Neutrophil (primary cell): ENCODE results near the gene CACNG6.

Experiments
- H3K27ac ChIP-seq: fragments of 200-600 bp; sonication (generic); 2 replicates; pipeline ENCODE4 v1.5.1; 2016; ENCODE audit warnings: mild to moderate bottlenecking, moderate library complexity
- H3K27me3 ChIP-seq: fragments of 200-600 bp; sonication (generic); 2 replicates; pipeline ENCODE4 v1.6.0; 2016; ENCODE audit warnings: mild to moderate bottlenecking
- H3K36me3 ChIP-seq: fragments of 200-600 bp; sonication (generic); 2 replicates; pipeline ENCODE4 v1.5.1; 2017
- H3K4me1 ChIP-seq, 2 experiments: fragments of 200-600 bp in 1 of 2; sonication (generic) in 1 of 2; 1 replicate in 1 of 2; 2 replicates in 1 of 2; pipeline versions ENCODE4 v1.5.1 to v1.6.1; 2013 to 2016; ENCODE audit warnings: low read depth in 1 of 2, low read length in 1 of 2, mild to moderate bottlenecking in 1 of 2, moderate library complexity in 1 of 2; ENCODE audit not compliant: control insufficient read depth in 1 of 2, insufficient read depth in 1 of 2
- H3K4me3 ChIP-seq, 2 experiments: fragments of 200-600 bp in 1 of 2; sonication (generic) in 1 of 2; 1 replicate in 1 of 2; 2 replicates in 1 of 2; pipeline ENCODE4 v1.5.1; 2013 to 2016; ENCODE audit warnings: low read depth in 1 of 2, low read length in 1 of 2, mild to moderate bottlenecking in 1 of 2, moderate library complexity in 1 of 2
- H3K9me3 ChIP-seq: fragments of 200-600 bp; sonication (generic); 2 replicates; pipeline ENCODE4 v1.5.1; 2016
- CTCF ChIP-seq: fragments of 200-600 bp; sonication (generic); IDR thresholded peaks from 2 replicates; pipeline ENCODE4 v1.5.1; 2016; ENCODE audit warnings: antibody characterized with exemption

Gene CACNG6

DNA sequence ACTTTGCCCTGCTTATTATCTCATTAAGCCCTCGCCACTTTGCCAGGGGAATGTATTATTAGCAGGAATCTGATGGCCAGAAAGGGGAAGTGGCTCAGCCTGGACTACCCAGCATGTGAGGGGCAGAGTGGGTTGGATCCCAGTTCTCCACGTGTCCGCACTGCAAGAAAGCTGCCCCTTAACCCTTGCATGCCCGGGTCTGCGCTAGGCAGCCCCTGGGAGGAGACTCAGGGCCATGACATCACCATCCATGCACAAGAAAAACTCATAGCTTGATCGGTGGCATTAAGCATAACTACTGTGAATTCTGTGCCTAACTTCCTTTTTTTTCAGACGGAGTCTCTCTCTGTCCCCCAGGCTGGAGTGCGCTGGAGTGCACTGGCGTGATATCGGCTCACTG, 19.8 kb upstream of the CACNG6 start:
- no peak for TF ChIP-seq CTCF
- H3K27ac ChIP-seq: peak overlapping the region; percentile 31
- no peaks in the 10 kb centered on the region for H3K36me3 ChIP-seq
- H3K4me1 ChIP-seq: peaks cover 3 to 8% of the 10 kb centered on the region in 2 experiments
- H3K4me3 ChIP-seq: peak overlapping the region in 1 of 2 experiments; percentile 15
- H3K9me3 ChIP-seq: no peaks in the 10 kb centered on the region
- H3K27me3 ChIP-seq: peaks cover 75% of the 10 kb centered on the region

- H3K27ac ChIP-seq: no peak overlapping the region
- no peak for TF ChIP-seq CTCF
- peak overlapping the region in 1 of 2 experiments; percentile 51 for H3K4me3 ChIP-seq
- H3K27me3 ChIP-seq: peaks cover 99% of the 10 kb centered on the region
- H3K4me1 ChIP-seq: peaks cover 11 to 29% of the 10 kb centered on the region in 2 experiments
- H3K36me3 ChIP-seq: no peaks in the 10 kb centered on the region
- H3K9me3 ChIP-seq: no peaks in the 10 kb centered on the region
Observed at GRCh38 chr19:53977429-53977990, 13.9 kb upstream of the CACNG6 start.

DNA sequence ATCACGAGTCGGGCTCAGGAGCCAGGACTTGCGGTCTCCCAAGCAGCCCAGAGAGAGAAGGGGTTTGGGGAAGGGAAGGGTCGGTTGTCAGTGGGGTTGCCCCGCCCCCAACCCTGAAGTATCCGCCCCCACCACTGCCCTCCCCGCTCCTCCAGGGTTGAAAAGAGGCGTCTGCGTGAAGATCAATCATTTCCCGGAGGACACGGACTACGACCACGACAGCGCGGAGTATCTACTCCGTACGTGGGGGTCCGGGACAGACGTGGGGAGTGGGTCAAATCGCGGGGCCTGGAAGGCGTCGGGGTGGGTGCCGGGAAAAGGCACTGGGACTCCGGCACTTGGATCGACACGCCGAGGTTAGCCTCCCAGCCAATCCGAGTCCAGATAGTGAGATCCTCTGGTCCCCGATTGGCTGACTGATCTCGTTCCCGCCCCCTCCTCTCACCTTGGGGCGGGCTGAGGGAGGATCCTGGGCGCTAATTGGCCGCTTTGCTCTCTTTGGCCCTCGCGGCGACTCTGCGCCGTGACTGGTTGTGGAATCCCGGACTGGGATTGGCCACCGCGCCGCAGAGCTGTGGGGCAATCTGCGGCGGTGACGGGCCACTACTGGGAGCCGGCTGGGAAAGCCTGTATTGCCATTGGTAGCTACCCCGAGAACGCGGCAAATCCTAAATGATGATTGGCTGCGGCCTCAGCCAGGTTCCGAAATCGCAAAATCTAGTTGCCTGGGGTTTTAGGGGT, 13.3 kb upstream of the CACNG6 start:
- Histone ChIP-seq H3K36me3 (no peaks in the 10 kb centered on the region), H3K27ac (no peak overlapping the region), H3K4me1 (peaks cover 11 to 29% of the 10 kb centered on the region in 2 experiments), H3K27me3 (peaks cover 98% of the 10 kb centered on the region), H3K4me3 (peak overlapping the region in 1 of 2 experiments; percentile 51), H3K9me3 (no peaks in the 10 kb centered on the region)
- no peak for TF ChIP-seq CTCF

DNA sequence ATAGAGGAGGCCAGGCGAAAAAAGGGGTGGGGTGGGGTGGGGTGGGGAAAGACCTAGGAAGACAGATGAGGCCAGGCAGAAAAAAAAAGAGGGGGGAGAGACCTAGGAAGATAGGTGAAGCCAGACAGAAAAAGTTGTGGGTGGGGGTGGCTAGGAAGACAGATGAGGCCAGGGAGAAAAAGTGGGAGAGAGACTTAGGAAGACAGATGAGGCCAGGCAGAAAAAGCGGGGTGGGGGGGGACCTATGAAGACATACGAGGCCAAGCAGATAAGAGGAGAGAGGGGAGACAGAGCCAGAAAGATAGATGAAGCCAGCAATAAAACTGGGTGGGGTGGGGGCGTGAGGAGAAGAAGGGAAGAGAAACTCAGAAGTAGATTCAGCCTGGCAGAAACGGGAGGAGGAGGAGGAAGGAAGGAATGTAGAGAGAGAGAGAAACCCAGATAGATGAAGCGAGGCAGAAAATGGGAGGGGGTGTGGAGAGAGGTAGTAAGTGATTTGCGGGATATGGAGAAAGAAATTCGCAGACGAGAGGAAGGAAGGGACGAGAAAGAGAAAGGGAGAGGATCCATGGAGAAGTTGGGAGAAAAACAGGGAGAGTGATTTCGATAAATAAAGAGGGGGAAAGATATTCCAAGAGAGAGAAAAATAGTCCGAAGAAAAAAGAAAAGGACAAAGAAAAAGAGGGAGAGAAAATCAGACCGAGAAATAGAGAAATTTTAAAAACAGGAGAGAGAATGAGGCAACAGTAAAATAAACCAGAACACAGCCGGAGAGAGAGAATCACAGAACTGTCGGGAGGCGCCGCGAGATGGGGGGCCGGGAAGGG, 12.2 kb upstream of the CACNG6 start:
- Histone ChIP-seq H3K9me3 (no peaks in the 10 kb centered on the region), H3K27ac (no peak overlapping the region), H3K27me3 (peaks cover 98% of the 10 kb centered on the region), H3K36me3 (no peaks in the 10 kb centered on the region), H3K4me3 (peak overlapping the region in 1 of 2 experiments; percentile 48), H3K4me1 (peaks cover 11 to 29% of the 10 kb centered on the region in 2 experiments)
- TF ChIP-seq CTCF: no peak

DNA sequence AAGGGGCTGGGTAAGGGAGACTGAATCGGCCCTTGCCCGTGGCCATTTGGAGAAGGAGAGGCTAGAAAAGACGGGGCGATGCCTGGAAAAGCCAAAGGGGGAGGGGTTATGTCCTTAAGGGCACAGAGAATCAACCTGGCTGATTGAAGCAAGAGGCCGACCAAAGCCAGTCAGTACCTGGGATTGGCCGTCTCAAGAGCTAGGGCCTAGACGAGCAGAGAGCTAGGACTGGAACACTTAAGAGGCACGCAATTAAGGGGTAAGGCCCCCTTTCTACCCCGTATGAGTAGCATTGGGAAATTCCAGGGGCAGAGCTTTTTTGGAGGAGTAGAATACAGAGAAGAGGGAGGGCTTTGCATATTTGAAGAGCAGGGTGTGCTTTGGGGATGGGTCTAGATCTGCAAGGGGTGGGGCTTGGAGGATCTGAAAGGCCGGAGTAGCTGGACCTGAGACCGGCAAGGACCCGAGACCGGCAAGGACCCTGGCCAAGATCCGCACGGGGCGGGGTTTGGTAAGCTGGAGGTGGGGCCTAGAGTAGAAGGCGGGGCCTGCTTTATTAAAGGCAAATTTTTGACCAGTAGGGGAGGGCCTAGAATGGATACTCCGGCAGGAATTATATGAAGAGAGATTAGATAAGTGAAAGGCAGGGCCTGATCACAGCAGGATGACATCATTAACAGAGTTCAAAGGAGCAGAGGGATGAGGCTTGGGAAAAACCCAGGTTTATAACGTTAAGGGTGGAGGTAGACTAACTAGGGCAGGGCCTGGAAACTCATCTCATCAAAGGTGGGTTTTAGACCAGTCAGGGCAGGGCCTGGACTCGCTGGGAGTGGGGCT, 10.7 kb upstream of the CACNG6 start:
- TF ChIP-seq CTCF: no peak
- H3K9me3 ChIP-seq: no peaks in the 10 kb centered on the region
- H3K4me1 ChIP-seq: peaks cover 11 to 29% of the 10 kb centered on the region in 2 experiments
- no peak overlapping the region for H3K27ac ChIP-seq
- no peaks in the 10 kb centered on the region for H3K36me3 ChIP-seq
- peaks cover 98% of the 10 kb centered on the region for H3K27me3 ChIP-seq
- peak overlapping the region in 1 of 2 experiments; percentile 48 for H3K4me3 ChIP-seq
